BJ (cell line): ENCODE measurements around the gene STAB1. TPM values are rescaled to one million over a fixed set of nuclear protein-coding genes. Genes with fewer than 3 reads are reported as not detected.

ENCODE experiments used
- CTCF ChIA-PET: fragments of 350-600 bp; formaldehyde crosslinking; extraction: SDS; loops from one replicate; lab custom pipeline; 2021; ENCODE audit warnings: antibody characterized with exemption, inconsistent platforms; lab: Yijun Ruan, JAX
- POLR2A ChIA-PET: fragments of 300-600 bp; sonication (Branson Sonifier 250); formaldehyde crosslinking; extraction: SDS; loops from one replicate; lab custom pipeline; 2021; ENCODE audit warnings: antibody characterized with exemption; lab: Charles Lee
- DNase-seq: peaks from one replicate; pipeline ENCODE4 v3.0.0-alpha.2; 2011; ENCODE audit warnings: low read depth
- H3K27me3 ChIP-seq: 2 replicates; pipeline ENCODE4 v1.6.0; 2011; ENCODE audit warnings: low read length; ENCODE audit not compliant: control insufficient read depth, insufficient read depth
- H3K36me3 ChIP-seq: 2 replicates; pipeline ENCODE4 v1.5.1; 2011; ENCODE audit warnings: low read length; ENCODE audit not compliant: control insufficient read depth, insufficient read depth
- H3K4me3 ChIP-seq: 2 replicates; pipeline ENCODE4 v1.5.1; 2011; ENCODE audit warnings: low read depth, mild to moderate bottlenecking, control low read depth, low read length
- CTCF ChIP-seq: IDR thresholded peaks from 2 replicates; pipeline ENCODE4 v1.5.1; 2011; ENCODE audit warnings: low read depth, mild to moderate bottlenecking, control low read depth, inconsistent platforms, low read length, moderate library complexity; ENCODE audit not compliant: insufficient read depth
- polyA plus RNA-seq: library from polyadenylated mRNA; depleted of rRNA; stranded (reverse); fragments of >200 nt; gene quantifications from 2 replicates; pipeline ENCODE4 v1.2.3, GENCODE V29; 2011

STAB1 gene
- polyA plus RNA-seq, 1 experiment = 0.01 TPM

DNA sequence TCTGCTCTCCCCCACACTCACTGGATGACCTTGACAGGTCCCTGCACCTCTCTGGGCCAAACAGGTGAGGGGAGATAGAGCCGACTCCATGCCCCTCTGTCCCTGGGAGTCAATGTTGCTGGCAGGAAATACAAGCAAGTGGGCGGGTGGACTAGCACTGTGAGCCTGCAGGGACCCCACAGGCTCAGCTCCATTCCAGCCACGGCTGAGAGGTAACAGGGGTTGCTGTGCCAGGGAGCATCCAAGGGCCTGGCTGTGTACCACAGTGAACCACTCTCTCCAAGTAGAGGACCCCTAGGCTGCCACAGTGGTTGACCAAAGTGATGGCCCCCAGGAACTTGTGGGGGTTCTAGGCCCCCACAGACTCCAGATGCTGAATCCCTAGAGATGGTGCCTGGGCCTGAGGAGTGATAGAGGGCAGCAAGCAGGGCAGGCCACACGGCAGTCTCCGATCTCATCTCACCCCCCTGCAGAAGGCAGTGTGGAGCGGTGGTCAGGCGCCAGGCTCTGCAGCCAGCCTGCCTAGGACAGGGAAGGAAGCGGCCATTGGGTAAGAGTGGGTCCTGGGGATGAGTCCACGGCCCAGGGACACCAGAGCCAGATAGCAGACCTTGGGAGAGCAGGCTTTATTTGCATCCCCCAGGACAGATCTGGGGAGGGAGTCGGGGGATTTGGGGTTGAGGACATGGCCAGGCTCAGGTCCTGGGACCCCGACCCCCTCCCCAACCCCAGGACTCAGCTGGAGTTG, 44.5 kb upstream of the STAB1 start:
- TF ChIP-seq CTCF = no peak
- Histone ChIP-seq H3K4me3 (no peak overlapping the region), H3K36me3 (no peaks in the 10 kb centered on the region), H3K27me3 (no peaks in the 10 kb centered on the region)
- ChIA-PET POLR2A (no interaction called here), CTCF (interaction anchor here (12.4 kb wide), 1 partner anchor 19 kb away, joined by 445 read pairs; no protein-coding TSS in a partner anchor)
- DNase-seq = no peak

- ChIA-PET POLR2A (interaction anchor here (0.5 kb wide), 1 partner anchor 163 kb away, joined by 5 read pairs; no protein-coding TSS in a partner anchor), CTCF (interaction anchor here (1.3 to 12.4 kb wide), 2 partner anchors 19 to 75 kb away, joined by 3 to 445 read pairs; no protein-coding TSS in a partner anchor)
- DNase-seq = no peak
Measured at GRCh38 chr3:52451237-52452083, 43.7 kb upstream of the STAB1 start.

DNA sequence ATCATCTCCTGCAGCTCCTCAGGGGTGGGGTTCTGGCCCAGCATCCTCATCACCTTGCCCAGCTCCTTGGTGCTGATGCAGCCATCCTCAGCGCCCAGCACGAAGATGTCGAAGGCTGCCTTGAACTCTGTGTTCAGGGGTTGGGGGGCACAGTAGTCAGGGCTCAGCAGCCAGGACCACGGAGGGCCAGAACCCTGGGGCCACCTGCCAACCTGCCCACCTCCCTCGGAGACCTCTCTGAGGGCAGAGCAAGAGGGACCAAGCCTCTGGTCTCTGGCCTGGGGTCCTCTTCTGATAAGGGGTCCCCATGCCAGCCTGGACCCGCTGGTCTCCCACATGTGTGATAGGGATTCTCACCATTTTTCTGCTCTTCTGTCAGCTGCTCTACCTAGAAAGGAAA, 43.0 kb upstream of the STAB1 start:
- H3K4me3 ChIP-seq = no peak overlapping the region
- H3K36me3 ChIP-seq = no peaks in the 10 kb centered on the region
- no peak for TF ChIP-seq CTCF
- ChIA-PET CTCF (interaction anchor here (1.3 to 12.4 kb wide), 3 partner anchors 10 to 74 kb away, joined by 3 to 445 read pairs (median 4); no protein-coding TSS in a partner anchor), POLR2A (interaction anchor here (0.5 kb wide), 1 partner anchor 162 kb away, joined by 5 read pairs; no protein-coding TSS in a partner anchor)
- no peaks in the 10 kb centered on the region for H3K27me3 ChIP-seq
- no peak for DNase-seq

More at GRCh38 chr3:52451237-52452083, 43.7 kb upstream of the STAB1 start:
- TF ChIP-seq CTCF = no peak
- H3K27me3 ChIP-seq = no peaks in the 10 kb centered on the region
- no peak overlapping the region for H3K4me3 ChIP-seq
- H3K36me3 ChIP-seq = no peaks in the 10 kb centered on the region

GRCh38 chr3:52452570-52453221, 42.4 kb upstream of the STAB1 start:
- ChIA-PET CTCF (interaction anchor here (1.3 to 12.4 kb wide), 4 partner anchors 11 to 73 kb away, joined by 3 to 445 read pairs (median 5); no protein-coding TSS in a partner anchor), POLR2A (no interaction called here)
- Histone ChIP-seq H3K4me3 (no peak overlapping the region), H3K27me3 (no peaks in the 10 kb centered on the region), H3K36me3 (0 out of 2 replicates have a peak, but pooled peaks cover 3% of the 10 kb centered on the region)
- no peak for DNase-seq
- no peak for TF ChIP-seq CTCF
